GM23248 (cell line): Measurements from ENCODE around the gene DLG3.

Source experiments
- EZH2 ChIP-seq: fragments of 200-600 bp; sonication (generic); IDR thresholded peaks from 2 replicates; pipeline ENCODE4 v1.6.1; 2018; ENCODE audit warnings: antibody characterized with exemption, mild to moderate bottlenecking; ENCODE audit not compliant: insufficient read depth, poor library complexity, severe bottlenecking
- EZH2phosphoT487 ChIP-seq: fragments of 200-600 bp; sonication (generic); IDR thresholded peaks from 2 replicates; pipeline ENCODE4 v1.6.1; 2018; ENCODE audit warnings: antibody characterized with exemption, moderate library complexity, mild to moderate bottlenecking, low read depth; ENCODE audit not compliant: insufficient read depth

DNA sequence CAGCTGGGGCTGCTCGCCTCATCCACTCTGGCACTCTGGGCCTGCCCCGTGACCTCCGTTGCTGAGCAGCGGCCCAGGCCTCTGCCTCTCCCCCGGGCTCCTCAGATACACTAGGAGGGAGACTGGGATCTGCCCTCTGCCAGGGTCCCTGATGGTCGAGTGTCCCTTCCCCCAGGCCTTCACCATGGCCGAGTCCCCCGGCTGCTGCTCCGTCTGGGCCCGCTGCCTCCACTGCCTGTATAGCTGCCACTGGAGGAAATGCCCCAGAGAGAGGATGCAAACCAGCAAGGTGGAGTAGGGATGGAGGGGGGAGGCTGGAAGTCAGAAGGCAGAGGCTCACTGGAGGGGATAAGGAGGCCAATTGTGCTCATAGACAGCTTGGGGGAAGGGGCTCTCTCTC is 19.8 kb upstream of the DLG3 start:
- TF ChIP-seq EZH2phosphoT487 (no peak), EZH2 (no peak)
